GM23248 (cell line): Measurements from ENCODE around the gene PHACTR3. TPM values are rescaled to one million over a fixed set of nuclear protein-coding genes. Genes with fewer than 3 reads are reported as not detected.

Experiments
- DNase-seq: peaks from one replicate; pipeline ENCODE4 v3.0.0-alpha.2; 2015
- H2AFZ ChIP-seq: fragments of 200-600 bp; sonication (generic); 2 replicates; pipeline ENCODE4 v1.6.1; 2016; ENCODE audit warnings: antibody characterized with exemption
- H3F3A ChIP-seq: fragments of 200-600 bp; sonication (generic); 2 replicates; pipeline ENCODE4 v1.6.1; 2016; ENCODE audit warnings: mild to moderate bottlenecking, antibody characterized with exemption, mixed run types; ENCODE audit not compliant: insufficient read depth
- H3K27ac ChIP-seq: fragments of 200-600 bp; sonication (generic); 2 replicates; pipeline ENCODE4 v1.5.1; 2016; ENCODE audit warnings: mild to moderate bottlenecking
- H3K27me3 ChIP-seq: fragments of 200-600 bp; sonication (generic); replicated peaks from 2 replicates; pipeline ENCODE4 v1.6.1; 2016; ENCODE audit warnings: mild to moderate bottlenecking; ENCODE audit not compliant: insufficient read depth
- H3K36me3 ChIP-seq: fragments of 200-600 bp; sonication (generic); 2 replicates; pipeline ENCODE4 v1.6.1; 2016; ENCODE audit warnings: low read depth, mild to moderate bottlenecking
- H3K4me1 ChIP-seq: fragments of 200-600 bp; sonication (generic); 2 replicates; pipeline ENCODE4 v1.6.1; 2016; ENCODE audit warnings: mild to moderate bottlenecking; ENCODE audit not compliant: insufficient read depth
- H3K4me2 ChIP-seq: fragments of 200-600 bp; sonication (generic); one replicate; pipeline ENCODE4 v1.6.1; 2016; ENCODE audit warnings: mild to moderate bottlenecking; ENCODE audit not compliant: unreplicated experiment
- H3K4me3 ChIP-seq: fragments of 200-600 bp; sonication (generic); 2 replicates; pipeline ENCODE4 v1.5.1; 2016; ENCODE audit warnings: mild to moderate bottlenecking
- H3K79me2 ChIP-seq: fragments of 200-600 bp; sonication (generic); 2 replicates; pipeline ENCODE4 v1.6.1; 2016; ENCODE audit warnings: mild to moderate bottlenecking; ENCODE audit not compliant: insufficient read depth
- H3K9ac ChIP-seq: fragments of 200-600 bp; sonication (generic); 2 replicates; pipeline ENCODE4 v1.6.1; 2016; ENCODE audit warnings: mild to moderate bottlenecking
- H3K9me2 ChIP-seq: fragments of 200-600 bp; sonication (generic); 2 replicates; pipeline ENCODE4 v1.6.1; 2016; ENCODE audit warnings: mixed run types, mild to moderate bottlenecking, moderate library complexity; ENCODE audit not compliant: insufficient read depth
- H3K9me3 ChIP-seq: fragments of 200-600 bp; sonication (generic); one replicate; pipeline ENCODE4 v1.6.1; 2017; ENCODE audit warnings: low read depth
- H4K20me1 ChIP-seq: fragments of 200-600 bp; sonication (generic); 2 replicates; pipeline ENCODE4 v1.6.0; 2016; ENCODE audit not compliant: insufficient read depth
- EZH2 ChIP-seq: fragments of 200-600 bp; sonication (generic); IDR thresholded peaks from 2 replicates; pipeline ENCODE4 v1.6.1; 2018; ENCODE audit warnings: antibody characterized with exemption, mild to moderate bottlenecking; ENCODE audit not compliant: insufficient read depth, poor library complexity, severe bottlenecking
- EZH2phosphoT487 ChIP-seq: fragments of 200-600 bp; sonication (generic); IDR thresholded peaks from 2 replicates; pipeline ENCODE4 v1.6.1; 2018; ENCODE audit warnings: antibody characterized with exemption, moderate library complexity, mild to moderate bottlenecking, low read depth; ENCODE audit not compliant: insufficient read depth
- WGBS, 2 experiments: methylation state at CpG; one replicate each; pipeline ENCODE4 v1.1.6; 2015 to 2017; ENCODE audit warnings: low lambda C conversion rate in 2 of 2, low coverage in 1 of 2; ENCODE audit errors: missing lambda C conversion rate in 2 of 2; 5-methylcytosine and 5-hydroxymethylcytosine counted together
- in situ Hi-C: fragments of 300-500 bp; cut with MboI; formaldehyde crosslinking; loops from 2 replicates; pipeline ENCODE4 v1.15.0; 2020
- polyA plus RNA-seq: library from polyadenylated mRNA; unstranded; fragments of >200 nt; fragmentation: Nextera tagmentation; extraction: Ambion mirVana; gene quantifications from 2 replicates; pipeline ENCODE4 v1.2.1, GENCODE V29; 2016
- total RNA-seq: library from RNA; depleted of rRNA; stranded (reverse); fragments of >200 nt; shearing (Covaris generic); gene quantifications from 2 replicates; pipeline ENCODE4 v1.2.3, GENCODE V29; 2014

Gene PHACTR3
- total and polyA plus RNA-seq, 2 experiments from 2014 or later = not detected

GRCh38 chr20:59723108-59723500 is 118.8 kb downstream of the PHACTR3 start:
- TF ChIP-seq EZH2phosphoT487 (no peak), EZH2 (no peak)
- Histone ChIP-seq H4K20me1 (no peaks in the 10 kb centered on the region), H3K4me3 (no peak overlapping the region), H3K36me3 (no peaks in the 10 kb centered on the region), H3K9me3 (no peaks in the 10 kb centered on the region), H2AFZ (no peak overlapping the region), H3K4me2 (no peak overlapping the region), H3K79me2 (no peaks in the 10 kb centered on the region), H3K9ac (no peak overlapping the region), H3K27me3 (no peaks in the 10 kb centered on the region), H3K4me1 (no peaks in the 10 kb centered on the region), H3K27ac (no peak overlapping the region), H3F3A (no peaks in the 10 kb centered on the region), H3K9me2 (no peaks in the 10 kb centered on the region)
- 66 to 71% methylated on average over 5 of the region's 5 CpGs for WGBS, 2 experiments
- no peak for DNase-seq
- in situ Hi-C loops = no loop called here

DNA sequence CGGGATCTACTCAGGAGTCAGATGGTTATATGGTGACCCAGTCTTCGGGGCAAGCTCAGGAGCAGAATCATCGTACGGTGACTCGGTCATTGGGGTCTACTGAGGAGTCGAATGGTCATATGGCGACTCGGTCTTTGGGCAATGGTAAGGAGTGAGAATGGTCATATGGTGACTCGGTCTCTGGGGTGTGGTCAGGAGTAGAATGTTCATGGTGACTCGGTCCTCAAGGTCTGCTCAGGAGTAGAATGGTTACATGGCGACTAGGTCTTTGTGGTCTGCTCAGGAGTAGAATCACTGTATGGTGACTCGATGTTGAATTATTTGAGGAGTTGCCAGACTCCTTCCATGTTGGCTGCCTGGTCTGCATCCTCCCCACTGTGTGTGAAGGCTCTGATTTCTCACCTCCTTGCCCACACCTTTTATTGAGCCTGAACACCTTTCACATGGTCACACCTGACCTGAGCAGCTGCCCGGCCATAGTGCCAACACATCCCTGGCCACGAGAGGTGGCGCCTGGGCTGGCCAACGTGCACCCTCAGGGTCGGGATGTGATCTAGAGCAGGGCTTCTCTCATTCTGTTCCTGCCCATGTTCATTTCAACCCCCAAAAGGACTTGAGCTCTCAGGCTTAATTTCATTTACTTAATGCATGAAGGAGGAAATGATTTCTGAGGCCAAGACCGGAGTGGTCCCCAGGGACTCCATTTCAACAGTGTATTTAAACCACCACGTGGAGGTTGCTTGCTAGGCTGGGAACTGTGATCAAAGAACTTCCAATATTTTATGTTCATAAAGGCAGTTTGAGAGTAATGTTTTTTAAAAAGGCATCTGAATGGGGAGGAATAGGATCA is 119.5 kb downstream of the PHACTR3 start:
- Histone ChIP-seq H3K27me3 (no peaks in the 10 kb centered on the region), H3K36me3 (no peaks in the 10 kb centered on the region), H3F3A (no peaks in the 10 kb centered on the region), H3K9ac (no peak overlapping the region), H3K27ac (no peak overlapping the region), H3K4me1 (no peaks in the 10 kb centered on the region), H4K20me1 (no peaks in the 10 kb centered on the region), H3K79me2 (no peaks in the 10 kb centered on the region), H3K4me3 (no peak overlapping the region), H3K9me2 (no peaks in the 10 kb centered on the region), H3K9me3 (no peaks in the 10 kb centered on the region), H2AFZ (no peak overlapping the region), H3K4me2 (no peak overlapping the region)
- 47 to 50% methylated on average over 19 of the region's 19 CpGs for WGBS, 2 experiments
- in situ Hi-C loops = no loop called here
- peak; percentile 47 for DNase-seq
- TF ChIP-seq EZH2phosphoT487 (no peak), EZH2 (no peak)

DNA sequence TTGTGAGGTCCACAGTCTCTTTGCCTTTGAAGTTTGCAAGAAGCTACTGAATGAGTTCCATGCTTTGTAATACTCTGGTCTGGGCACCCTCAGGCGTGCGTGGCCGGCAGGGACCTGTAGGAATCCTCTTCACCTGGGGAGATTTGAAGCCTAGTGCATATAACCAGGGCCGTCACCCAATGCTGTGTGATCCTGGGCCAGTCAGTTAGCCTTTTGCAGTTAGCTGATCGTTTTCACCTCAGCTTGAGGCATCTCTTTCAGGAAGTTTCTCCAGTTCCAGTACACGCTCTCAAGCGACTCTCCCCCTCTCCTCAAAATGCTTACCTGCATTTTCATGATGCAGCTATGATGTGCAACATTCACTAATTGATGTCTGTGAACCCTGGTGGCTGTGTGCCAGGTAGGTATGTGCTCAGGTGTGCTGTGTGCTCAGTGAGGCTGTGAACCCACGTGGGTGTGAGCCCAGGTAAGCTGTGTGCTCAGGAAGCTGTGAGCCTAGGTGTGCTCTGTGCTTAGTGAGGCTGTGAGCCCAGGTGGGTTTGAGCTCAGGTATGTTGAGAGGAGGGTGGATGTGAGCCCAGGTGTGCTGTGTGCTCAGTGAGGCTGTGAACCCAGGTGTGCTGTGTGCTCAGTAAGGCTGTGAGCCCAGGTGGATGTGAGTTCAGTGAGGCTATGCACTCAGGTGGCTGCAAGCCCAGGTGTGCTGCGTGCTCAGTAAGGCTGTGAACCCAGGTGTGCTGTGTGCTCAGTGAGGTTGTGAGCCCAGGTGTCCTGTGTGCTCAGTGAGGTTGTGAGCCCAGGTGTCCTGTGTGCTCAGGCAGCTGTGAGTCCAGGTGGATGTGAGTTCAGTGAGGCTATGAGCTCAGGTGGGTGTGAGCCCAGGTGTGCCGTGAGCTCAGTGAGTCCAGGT is 120.4 kb downstream of the PHACTR3 start:
- DNase-seq = no peak
- in situ Hi-C loops = no loop called here
- no peaks in the 10 kb centered on the region for H3K79me2 ChIP-seq

DNA sequence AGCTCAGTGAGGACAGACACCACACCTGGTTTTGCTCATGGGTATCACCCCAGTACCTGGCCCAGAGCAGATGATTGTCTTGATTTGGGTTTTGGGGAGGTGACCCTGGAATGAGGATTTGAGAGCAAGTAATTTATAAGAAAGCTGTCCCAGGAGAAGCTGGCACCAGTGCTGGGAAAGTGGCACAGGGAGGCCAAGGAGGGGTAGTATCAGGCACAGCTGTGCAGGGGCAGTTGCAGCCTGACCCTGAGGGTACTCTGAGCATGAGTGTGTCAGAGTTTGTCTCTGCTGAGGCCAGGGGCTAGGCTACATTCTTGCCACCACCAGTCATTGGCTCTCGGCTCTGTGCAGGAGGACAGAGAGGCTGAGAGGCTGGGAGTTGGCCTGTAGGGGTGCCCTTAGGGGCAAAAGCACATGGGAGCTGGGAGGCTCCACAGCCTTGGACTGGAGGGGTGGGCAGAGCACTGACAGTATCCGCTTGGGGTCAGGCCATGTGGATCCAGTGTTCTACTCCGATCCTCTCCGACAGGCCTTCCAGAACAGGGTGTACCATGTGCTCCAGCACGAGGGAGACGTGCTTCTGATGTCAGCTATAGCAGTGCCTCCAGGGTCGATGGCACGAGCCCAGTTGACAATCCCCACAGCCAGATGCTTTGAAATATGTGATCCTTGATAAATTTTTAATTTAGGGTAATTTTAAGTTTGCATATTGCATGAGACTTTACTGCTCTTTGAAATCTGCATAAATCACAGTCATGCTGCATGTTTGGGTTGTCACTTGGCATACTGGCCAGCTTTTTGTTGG is 121.3 kb downstream of the PHACTR3 start:
- H3K9me3 ChIP-seq = no peaks in the 10 kb centered on the region
- no peaks in the 10 kb centered on the region for H3F3A ChIP-seq
- H3K27ac ChIP-seq = no peak overlapping the region
- no peaks in the 10 kb centered on the region for H3K27me3 ChIP-seq
- DNase-seq = no peak
- no peaks in the 10 kb centered on the region for H3K9me2 ChIP-seq
- H3K4me1 ChIP-seq = no peaks in the 10 kb centered on the region
- no peak overlapping the region for H3K4me3 ChIP-seq
- H3K4me2 ChIP-seq = no peak overlapping the region
- WGBS, 2 experiments = 46 to 54% methylated on average over 8 of the region's 8 CpGs
- H3K36me3 ChIP-seq = no peaks in the 10 kb centered on the region
- TF ChIP-seq EZH2 (no peak), EZH2phosphoT487 (no peak)
- no peaks in the 10 kb centered on the region for H4K20me1 ChIP-seq
- H2AFZ ChIP-seq = no peak overlapping the region
- in situ Hi-C loops = no loop called here
- H3K79me2 ChIP-seq = no peaks in the 10 kb centered on the region
- no peak overlapping the region for H3K9ac ChIP-seq

More for the DNA sequence above, 120.4 kb downstream of the PHACTR3 start:
- Histone ChIP-seq H3K9ac (no peak overlapping the region), H3K27ac (no peak overlapping the region), H3K4me1 (no peaks in the 10 kb centered on the region), H3K9me2 (no peaks in the 10 kb centered on the region), H3F3A (no peaks in the 10 kb centered on the region), H3K4me3 (no peak overlapping the region), H3K27me3 (no peaks in the 10 kb centered on the region), H4K20me1 (no peaks in the 10 kb centered on the region), H3K4me2 (no peak overlapping the region), H2AFZ (no peak overlapping the region), H3K36me3 (no peaks in the 10 kb centered on the region), H3K9me3 (no peaks in the 10 kb centered on the region)
- WGBS, 2 experiments = 63 to 64% methylated on average over 10 of the region's 10 CpGs
- TF ChIP-seq EZH2 (no peak), EZH2phosphoT487 (no peak)
